Measurements from ENCODE around the gene NUFIP2. TPM values are rescaled to one million over a fixed set of nuclear protein-coding genes. Genes with fewer than 3 reads are reported as not detected.
"Not testable (repeated sequence)": the region's sequence is repeated elsewhere in the genome, so short reads cannot be mapped to it uniquely, and the experiment has no call there.

The NUFIP2 gene
- total RNA-seq, 1 experiment from 2014 or later: 106 TPM

GRCh38 chr17:29235904-29236303 lies 58.0 kb downstream of the NUFIP2 start:
- Histone ChIP-seq H3K27me3 (ENCODE audit: control insufficient read depth, insufficient read depth, low read length) (no peaks in the 10 kb centered on the region), H3K36me3 (ENCODE audit: control insufficient read depth, insufficient read depth, low read length) (no peaks in the 10 kb centered on the region), H3K9me3 (ENCODE audit: control insufficient read depth, insufficient read depth, low read depth, low read length) (no peaks in the 10 kb centered on the region), H3K4me3 (ENCODE audit: low read depth in 2 of 2, low read length in 2 of 2) (no peak overlapping the region), H3K27ac (ENCODE audit: low read length) (no peak overlapping the region), H3K4me1 (ENCODE audit: control insufficient read depth, insufficient read depth, low read length) (peaks cover 8% of the 10 kb centered on the region)
- ATAC-seq: no peak
- BruUV-seq (replicated peaks): no TSS peak
- TF ChIP-seq TCF7L2 (IDR thresholded peaks at IDR 0.05; ENCODE audit: low read depth, low read length): no peak
- TF ChIP-seq CTCF (IDR thresholded peaks at IDR 0.05): no peak
- TF ChIP-seq POLR2AphosphoS5 (IDR thresholded peaks at IDR 0.05; ENCODE audit: low read depth, low read length): no peak
- no peak for TF ChIP-seq REST (IDR thresholded peaks at IDR 0.05; ENCODE audit: insufficient read depth in 1 of 2, low read depth in 2 of 2, low read length in 1 of 2)
- TF ChIP-seq SIN3A (IDR thresholded peaks at IDR 0.05; ENCODE audit: borderline replicate concordance, insufficient read depth, low read depth, low read length): no peak
- ChIA-PET POLR2A (no interaction called here), CTCF (no interaction called here)
- no peak for DNase-seq (ENCODE audit: low read depth, low spot score)
- intact Hi-C loops (cut with micrococcal nuclease; ENCODE audit: unreplicated experiment) (no loop called here), in situ Hi-C loops (cut with HindIII; ENCODE audit: low pct_unique_long_range_greater_than_20kb, low sequenced_read_pairs) (no loop called here)

GRCh38 chr17:29234972-29235371 lies 59.0 kb downstream of the NUFIP2 start:
- intact Hi-C loops (cut with micrococcal nuclease; ENCODE audit: unreplicated experiment); H3K9me3 ChIP-seq (ENCODE audit: control insufficient read depth, insufficient read depth, low read depth, low read length); H3K4me3 ChIP-seq (ENCODE audit: low read depth in 2 of 2, low read length in 2 of 2); DNase-seq (ENCODE audit: low read depth, low spot score); H3K36me3 ChIP-seq (ENCODE audit: control insufficient read depth, insufficient read depth, low read length); POLR2A ChIA-PET; BruUV-seq (replicated peaks); H3K27me3 ChIP-seq (ENCODE audit: control insufficient read depth, insufficient read depth, low read length); H3K4me1 ChIP-seq (ENCODE audit: control insufficient read depth, insufficient read depth, low read length); H3K27ac ChIP-seq (ENCODE audit: low read length); CTCF ChIA-PET; in situ Hi-C loops (cut with HindIII; ENCODE audit: low pct_unique_long_range_greater_than_20kb, low sequenced_read_pairs); ATAC-seq: not testable (repeated sequence)

GRCh38 chr17:29233301-29233700 lies 60.6 kb downstream of the NUFIP2 start:
- POLR2A ChIA-PET: interaction anchor here (0.6 to 0.7 kb wide), 3 partner anchors 24 to 512 kb away, joined by 4 to 7 read pairs (median 4); no protein-coding TSS in a partner anchor
- in situ Hi-C loops (cut with HindIII; ENCODE audit: low pct_unique_long_range_greater_than_20kb, low sequenced_read_pairs): no loop called here
- intact Hi-C loops (cut with micrococcal nuclease; ENCODE audit: unreplicated experiment): no loop called here
- no peaks in the 10 kb centered on the region for H3K27me3 ChIP-seq (ENCODE audit: control insufficient read depth, insufficient read depth, low read length)
- no peak overlapping the region for H3K4me3 ChIP-seq (ENCODE audit: low read depth in 2 of 2, low read length in 2 of 2)
- H3K36me3 ChIP-seq (ENCODE audit: control insufficient read depth, insufficient read depth, low read length): no peaks in the 10 kb centered on the region
- ATAC-seq: no peak
- TF ChIP-seq REST (IDR thresholded peaks at IDR 0.05; ENCODE audit: insufficient read depth in 1 of 2, low read depth in 2 of 2, low read length in 1 of 2) (no peak), TCF7L2 (IDR thresholded peaks at IDR 0.05; ENCODE audit: low read depth, low read length) (no peak), POLR2AphosphoS5 (IDR thresholded peaks at IDR 0.05; ENCODE audit: low read depth, low read length) (no peak), CTCF (IDR thresholded peaks at IDR 0.05) (no peak), SIN3A (IDR thresholded peaks at IDR 0.05; ENCODE audit: borderline replicate concordance, insufficient read depth, low read depth, low read length) (no peak)
- DNase-seq (ENCODE audit: low read depth, low spot score): no peak
- BruUV-seq (replicated peaks): no TSS peak
- H3K9me3 ChIP-seq (ENCODE audit: control insufficient read depth, insufficient read depth, low read depth, low read length): no peaks in the 10 kb centered on the region
- H3K27ac ChIP-seq (ENCODE audit: low read length): no peak overlapping the region
- no peaks in the 10 kb centered on the region for H3K4me1 ChIP-seq (ENCODE audit: control insufficient read depth, insufficient read depth, low read length)
- CTCF ChIA-PET: interaction anchor here (0.6 to 0.7 kb wide), 2 partner anchors 13 to 84 kb away, joined by 3 read pairs; no protein-coding TSS in a partner anchor

All from Panc1 (cell line).